Keratinocyte (primary cell): ENCODE measurements around the gene SF3A1. TPM values are rescaled to one million over a fixed set of nuclear protein-coding genes. Genes with fewer than 3 reads are reported as not detected.

Experiments
- DNase-seq: peaks from one replicate; pipeline ENCODE4 v3.0.0-alpha.2; 2011; ENCODE audit warnings: low read depth, missing footprints, low spot score
- FAIRE-seq: peaks from 2 replicates; lab custom pipeline; 2011; peaks lifted over from hg19 to GRCh38; lab: Jason Lieb, UNC
- H2AFZ ChIP-seq: 2 replicates; pipeline ENCODE4 v1.6.0; 2012; ENCODE audit warnings: low read length, control low read depth, inconsistent platforms; ENCODE audit not compliant: control insufficient read depth
- H3K27ac ChIP-seq: 2 replicates; pipeline ENCODE4 v1.5.1; 2011; ENCODE audit warnings: low read length; ENCODE audit not compliant: control insufficient read depth, insufficient read depth
- H3K27me3 ChIP-seq: 3 replicates; pipeline ENCODE4 v1.6.0; 2011; ENCODE audit warnings: low read length; ENCODE audit not compliant: control insufficient read depth, insufficient read depth; ENCODE audit errors: extremely low read depth
- H3K36me3 ChIP-seq, 2 experiments: 2 replicates in 1 of 2; 3 replicates in 1 of 2; pipeline ENCODE4 v1.5.1; 2011; ENCODE audit warnings: low read length in 2 of 2, mild to moderate bottlenecking in 1 of 2; ENCODE audit not compliant: control insufficient read depth in 2 of 2, insufficient read depth in 2 of 2; ENCODE audit errors: extremely low read depth in 1 of 2
- H3K4me1 ChIP-seq: 3 replicates; pipeline ENCODE4 v1.5.1; 2011; ENCODE audit warnings: low read length; ENCODE audit not compliant: control insufficient read depth, insufficient read depth; ENCODE audit errors: extremely low read depth
- H3K4me2 ChIP-seq: 3 replicates; pipeline ENCODE4 v1.6.0; 2011; ENCODE audit warnings: low read depth, low read length; ENCODE audit not compliant: control insufficient read depth, insufficient read depth; ENCODE audit errors: extremely low read depth
- H3K4me3 ChIP-seq, 3 experiments: fragments of 200-600 bp in 1 of 3; sonication (generic) in 1 of 3; 2 replicates in 2 of 3; 3 replicates in 1 of 3; pipeline ENCODE4 v1.5.1; 2011 to 2016; ENCODE audit warnings: low read length in 3 of 3, mild to moderate bottlenecking in 3 of 3, control low read depth in 2 of 3, inconsistent platforms in 1 of 3, low read depth in 1 of 3, mixed read lengths in 1 of 3, mixed run types in 1 of 3, moderate library complexity in 1 of 3; ENCODE audit not compliant: control insufficient read depth in 2 of 3, insufficient read depth in 2 of 3; ENCODE audit errors: extremely low read depth in 1 of 3
- H3K79me2 ChIP-seq: 2 replicates; pipeline ENCODE4 v1.6.0; 2012; ENCODE audit warnings: low read length; ENCODE audit not compliant: control insufficient read depth, insufficient read depth
- H3K9ac ChIP-seq: 3 replicates; pipeline ENCODE4 v1.6.0; 2011; ENCODE audit warnings: low read length; ENCODE audit not compliant: control insufficient read depth, insufficient read depth; ENCODE audit errors: extremely low read depth
- H3K9me1 ChIP-seq: 3 replicates; pipeline ENCODE4 v1.6.0; 2011; ENCODE audit warnings: low read length; ENCODE audit not compliant: control insufficient read depth, insufficient read depth; ENCODE audit errors: extremely low read depth
- H3K9me3 ChIP-seq: 2 replicates; pipeline ENCODE4 v1.5.1; 2012; ENCODE audit warnings: low read depth, low read length; ENCODE audit not compliant: control insufficient read depth
- H4K20me1 ChIP-seq: 3 replicates; pipeline ENCODE4 v1.6.0; 2011; ENCODE audit warnings: low read length; ENCODE audit not compliant: control insufficient read depth, insufficient read depth; ENCODE audit errors: extremely low read depth
- EZH2 ChIP-seq: IDR thresholded peaks from one replicate; pipeline ENCODE4 v1.6.1; 2012; ENCODE audit warnings: inconsistent platforms, mild to moderate bottlenecking, low read length, moderate library complexity
- dilution Hi-C: fragments of 300-500 bp; cut with MboI; formaldehyde crosslinking; loops from one replicate; pipeline ENCODE4 v1.7.0; 2020; ENCODE audit warnings: low sequenced_read_pairs; ENCODE audit not compliant: extremely low pct_ligation_motif_present
- polyA plus RNA-seq, 5 experiments: library from polyadenylated mRNA; depleted of rRNA in 3 of 5; stranded (reverse) in 3 of 5; stranded (forward) in 1 of 5; unstranded in 1 of 5; fragments of >200 nt; gene quantifications; 1 replicate in 1 of 5; 2 replicates in 3 of 5; 3 replicates in 1 of 5; pipeline versions ENCODE4 v1.2.1 to v1.2.3, GENCODE V29; 2011 to 2012; ENCODE audit warnings: missing spikeins in 2 of 5, low read depth in 1 of 5, low replicate concordance in 1 of 5
- TF ChIP-seq, protein P1 (sequence below), 3 experiments: IDR thresholded peaks in 1 of 3; conservative IDR thresholded peaks in 1 of 3; optimal IDR thresholded peaks in 1 of 3; 2 replicates in 2 of 3; 3 replicates in 1 of 3; pipeline versions ENCODE3 to v1.5.1; 2011; ENCODE audit warnings: low read length in 3 of 3, mild to moderate bottlenecking in 3 of 3, moderate library complexity in 2 of 3, control low read depth in 1 of 3, inconsistent platforms in 1 of 3; ENCODE audit not compliant: insufficient read depth in 2 of 3; ENCODE audit errors: extremely low read depth in 1 of 3

Gene SF3A1
- polyA plus RNA-seq, 1 donor (not counting 4 experiments of a cell fraction or from before 2014, with no cell fraction given): 34.2 TPM

DNA sequence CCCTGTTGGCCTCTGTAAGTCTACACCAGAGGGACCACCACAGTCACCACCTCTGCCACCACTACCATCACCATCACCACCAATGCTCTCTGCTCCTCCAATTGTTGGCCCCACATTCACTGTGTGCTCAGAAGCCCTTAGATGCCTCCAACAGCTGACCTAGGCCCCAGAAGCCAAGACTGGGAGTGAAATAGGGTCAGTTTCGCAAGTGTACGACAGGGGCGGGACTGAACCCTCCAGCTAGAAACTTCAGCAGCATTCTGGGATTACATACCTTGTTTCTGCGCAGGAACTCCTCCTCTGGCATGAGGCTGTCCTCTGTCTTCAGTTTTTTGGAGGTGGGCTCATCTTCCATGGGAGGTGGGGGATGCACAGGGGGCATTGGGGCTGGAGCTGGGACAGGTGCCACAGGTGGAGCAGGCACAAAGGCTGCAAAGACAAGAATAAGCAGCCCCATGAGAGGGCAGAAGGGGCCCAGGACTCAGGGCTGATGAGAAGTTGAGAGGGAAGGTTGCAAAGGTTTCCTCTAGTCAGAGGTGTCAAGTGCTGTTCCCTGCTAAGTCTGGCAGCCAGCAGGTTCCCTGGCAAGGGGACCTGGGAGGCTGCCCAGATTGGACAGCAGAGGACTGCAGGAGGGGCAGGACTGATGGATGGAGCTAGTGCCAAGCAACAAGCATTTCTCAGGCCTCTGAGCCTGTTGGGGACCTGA, 19.8 kb downstream of the SF3A1 start:
- Histone ChIP-seq H3K4me2 (no peak overlapping the region), H3K4me1 (no peaks in the 10 kb centered on the region), H3K9me3 (no peaks in the 10 kb centered on the region), H3K9ac (no peak overlapping the region), H3K9me1 (no peaks in the 10 kb centered on the region), H3K36me3 (peaks cover 59 to 66% of the 10 kb centered on the region in 2 experiments), H3K79me2 (no peaks in the 10 kb centered on the region), H3K4me3 (no peak overlapping the region), H3K27ac (no peak overlapping the region), H3K27me3 (no peaks in the 10 kb centered on the region), H4K20me1 (no peaks in the 10 kb centered on the region), H2AFZ (no peak overlapping the region)
- TF ChIP-seq EZH2: no peak
- TF ChIP-seq, protein P1, sequence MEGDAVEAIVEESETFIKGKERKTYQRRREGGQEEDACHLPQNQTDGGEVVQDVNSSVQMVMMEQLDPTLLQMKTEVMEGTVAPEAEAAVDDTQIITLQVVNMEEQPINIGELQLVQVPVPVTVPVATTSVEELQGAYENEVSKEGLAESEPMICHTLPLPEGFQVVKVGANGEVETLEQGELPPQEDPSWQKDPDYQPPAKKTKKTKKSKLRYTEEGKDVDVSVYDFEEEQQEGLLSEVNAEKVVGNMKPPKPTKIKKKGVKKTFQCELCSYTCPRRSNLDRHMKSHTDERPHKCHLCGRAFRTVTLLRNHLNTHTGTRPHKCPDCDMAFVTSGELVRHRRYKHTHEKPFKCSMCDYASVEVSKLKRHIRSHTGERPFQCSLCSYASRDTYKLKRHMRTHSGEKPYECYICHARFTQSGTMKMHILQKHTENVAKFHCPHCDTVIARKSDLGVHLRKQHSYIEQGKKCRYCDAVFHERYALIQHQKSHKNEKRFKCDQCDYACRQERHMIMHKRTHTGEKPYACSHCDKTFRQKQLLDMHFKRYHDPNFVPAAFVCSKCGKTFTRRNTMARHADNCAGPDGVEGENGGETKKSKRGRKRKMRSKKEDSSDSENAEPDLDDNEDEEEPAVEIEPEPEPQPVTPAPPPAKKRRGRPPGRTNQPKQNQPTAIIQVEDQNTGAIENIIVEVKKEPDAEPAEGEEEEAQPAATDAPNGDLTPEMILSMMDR (optimal IDR thresholded peaks at IDR 0.05 in 1 of 3, IDR thresholded peaks at IDR 0.05 in 1 of 3, conservative IDR thresholded peaks at IDR 0.05 in 1 of 3; ENCODE audit: extremely low read depth in 1 of 3, insufficient read depth in 2 of 3, low read length in 3 of 3): no peak
- dilution Hi-C loops: no loop called here
- no peak for DNase-seq
- FAIRE-seq: no peak

DNA sequence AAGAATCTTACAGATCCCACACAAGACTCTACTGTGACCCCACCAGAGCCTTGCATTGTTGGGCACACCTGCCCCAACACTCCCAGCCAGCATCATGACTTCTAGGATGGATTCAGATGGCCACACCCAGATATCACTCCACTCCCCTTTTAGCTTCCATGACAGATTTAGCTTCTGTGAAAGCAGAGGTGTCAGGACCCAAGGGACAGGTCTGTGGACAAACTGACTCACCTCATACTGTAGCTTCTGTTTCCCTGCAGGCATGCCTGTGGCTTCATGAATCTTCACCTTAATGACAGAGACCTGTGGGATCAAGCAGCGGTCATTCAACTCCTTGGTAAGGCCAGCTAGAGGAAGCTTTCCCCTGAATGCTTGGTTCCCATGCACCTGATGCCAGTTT, 21.5 kb downstream of the SF3A1 start:
- Histone ChIP-seq H3K36me3 (peaks cover 47 to 59% of the 10 kb centered on the region in 2 experiments), H3K4me3 (no peak overlapping the region), H3K27ac (no peak overlapping the region), H3K9ac (no peak overlapping the region), H4K20me1 (no peaks in the 10 kb centered on the region), H2AFZ (no peak overlapping the region), H3K79me2 (no peaks in the 10 kb centered on the region), H3K9me1 (no peaks in the 10 kb centered on the region), H3K4me2 (no peak overlapping the region), H3K4me1 (peaks cover 3% of the 10 kb centered on the region), H3K27me3 (no peaks in the 10 kb centered on the region), H3K9me3 (no peaks in the 10 kb centered on the region)
- FAIRE-seq: no peak
- dilution Hi-C loops: no loop called here
- TF ChIP-seq, protein P1 (optimal IDR thresholded peaks at IDR 0.05 in 1 of 3, IDR thresholded peaks at IDR 0.05 in 1 of 3, conservative IDR thresholded peaks at IDR 0.05 in 1 of 3; ENCODE audit: extremely low read depth in 1 of 3, insufficient read depth in 2 of 3, low read length in 3 of 3): no peak
- no peak for TF ChIP-seq EZH2
- no peak for DNase-seq
